HepG2 (cell line): ENCODE results near the gene DNMT1. TPM values are rescaled to one million over a fixed set of nuclear protein-coding genes. Genes with fewer than 3 reads are reported as not detected.

Experiments used
- ARNTL ChIP-seq: sonication (generic); formaldehyde crosslinking; IDR thresholded peaks from 2 replicates; pipeline ENCODE4 v1.4.0; 2020; ENCODE audit warnings: mild to moderate bottlenecking, missing genetic modification reagents
- CHCHD3 ChIP-seq: sonication (generic); formaldehyde crosslinking; IDR thresholded peaks from 2 replicates; pipeline ENCODE4 v1.8.0; 2022; ENCODE audit warnings: mild to moderate bottlenecking, missing genetic modification reagents, moderate library complexity
- GTF2F1 ChIP-seq: fragments of 150-350 bp; IDR thresholded peaks from 2 replicates; pipeline ENCODE4 v1.6.1; 2014; ENCODE audit warnings: low read length
- HMG20B ChIP-seq: conservative IDR thresholded peaks from 2 replicates; pipeline ENCODE4 v1.6.1; 2016; ENCODE audit warnings: missing genetic modification reagents, missing compliant biosample characterization
- KDM4B ChIP-seq: sonication (generic); formaldehyde crosslinking; IDR thresholded peaks from 2 replicates; pipeline ENCODE4 v1.4.0; 2020; ENCODE audit warnings: missing genetic modification reagents
- SMARCE1 ChIP-seq: fragments of 450-650 bp; IDR thresholded peaks from 2 replicates; pipeline ENCODE4 v1.6.1; 2017; ENCODE audit warnings: borderline replicate concordance
- TCF12 ChIP-seq, 2 experiments: fragments of 450-650 bp in 1 of 2; sonication (generic) in 1 of 2; formaldehyde crosslinking in 1 of 2; IDR thresholded peaks; 2 replicates each; pipeline versions ENCODE4 v1.6.1 to v1.8.0; 2017 to 2022; ENCODE audit warnings: antibody characterized with exemption in 1 of 2, mild to moderate bottlenecking in 1 of 2, missing genetic modification reagents in 1 of 2, moderate library complexity in 1 of 2
- YEATS2 ChIP-seq: sonication (generic); formaldehyde crosslinking; IDR thresholded peaks from 2 replicates; pipeline ENCODE4 v1.4.0; 2020; ENCODE audit warnings: missing genetic modification reagents, borderline replicate concordance
- ZKSCAN5 ChIP-seq: sonication (generic); formaldehyde crosslinking; IDR thresholded peaks from 2 replicates; pipeline ENCODE4 v1.5.1; 2020; ENCODE audit warnings: mild to moderate bottlenecking, missing genetic modification reagents
- ZNF432 ChIP-seq: sonication (generic); formaldehyde crosslinking; IDR thresholded peaks from 2 replicates; pipeline ENCODE4 v1.5.0; 2020; ENCODE audit warnings: missing genetic modification reagents, mild to moderate bottlenecking, borderline replicate concordance
- ZNF567 ChIP-seq: sonication (generic); formaldehyde crosslinking; IDR thresholded peaks from 2 replicates; pipeline ENCODE4 v1.8.1; 2023; ENCODE audit warnings: mild to moderate bottlenecking, missing genetic modification reagents, borderline replicate concordance
- ZZZ3 ChIP-seq: sonication (generic); formaldehyde crosslinking; IDR thresholded peaks from 2 replicates; pipeline ENCODE4 v1.4.0; 2020; ENCODE audit warnings: missing genetic modification reagents, mild to moderate bottlenecking, borderline replicate concordance
- polyA plus RNA-seq, 8 experiments: library from polyadenylated mRNA; depleted of rRNA in 3 of 8; stranded (reverse) in 7 of 8; unstranded in 1 of 8; fragments of >200 nt; fragmentation: Illumina TruSeq in 4 of 8; extraction: Trizol in 4 of 8; gene quantifications; 2 replicates each; pipeline versions ENCODE4 v1.2.1 to v1.2.3, GENCODE V29; 2011 to 2016; ENCODE audit warnings: low read depth in 4 of 8, missing spikeins in 1 of 8, mixed read lengths in 1 of 8; ENCODE audit not compliant: insufficient read depth in 1 of 8
- total RNA-seq, 5 experiments: library from RNA; depleted of rRNA; stranded (reverse); fragments of >200 nt; fragmentation: Illumina TruSeq; extraction: Trizol; gene quantifications; 2 replicates each; pipeline ENCODE4 v1.2.3, GENCODE V29; 2016; ENCODE audit warnings: low read depth in 1 of 5
- TF ChIP-seq, protein P1 (sequence below): sonication (generic); formaldehyde crosslinking; IDR thresholded peaks from 2 replicates; pipeline ENCODE4 v1.8.0; 2022; ENCODE audit warnings: mild to moderate bottlenecking, missing genetic modification reagents; ENCODE audit not compliant: insufficient replicate concordance
- TF ChIP-seq, protein P2 (sequence below): sonication (generic); formaldehyde crosslinking; IDR thresholded peaks from 2 replicates; pipeline ENCODE4 v1.4.0; 2020; ENCODE audit warnings: missing genetic modification reagents
- TF ChIP-seq, protein P3 (sequence below): sonication (generic); formaldehyde crosslinking; IDR thresholded peaks from 2 replicates; pipeline ENCODE4 v1.5.0; 2020; ENCODE audit warnings: missing genetic modification reagents, mild to moderate bottlenecking, borderline replicate concordance
- TF ChIP-seq, protein P4 (sequence below): IDR thresholded peaks from 2 replicates; pipeline ENCODE4 v1.6.1; 2016; ENCODE audit warnings: missing biosample characterization, missing genetic modification reagents, low read depth
- TF ChIP-seq, protein P5 (sequence below): sonication (generic); formaldehyde crosslinking; IDR thresholded peaks from 2 replicates; pipeline ENCODE4 v1.5.1; 2020; ENCODE audit warnings: mild to moderate bottlenecking, missing genetic modification reagents, moderate library complexity

DNMT1 gene
- total and polyA plus RNA-seq, 2 of the 13 experiments (the other 11 are each of a cell fraction or from before 2014, with no cell fraction given) = 31.2 to 91.1 TPM

DNA sequence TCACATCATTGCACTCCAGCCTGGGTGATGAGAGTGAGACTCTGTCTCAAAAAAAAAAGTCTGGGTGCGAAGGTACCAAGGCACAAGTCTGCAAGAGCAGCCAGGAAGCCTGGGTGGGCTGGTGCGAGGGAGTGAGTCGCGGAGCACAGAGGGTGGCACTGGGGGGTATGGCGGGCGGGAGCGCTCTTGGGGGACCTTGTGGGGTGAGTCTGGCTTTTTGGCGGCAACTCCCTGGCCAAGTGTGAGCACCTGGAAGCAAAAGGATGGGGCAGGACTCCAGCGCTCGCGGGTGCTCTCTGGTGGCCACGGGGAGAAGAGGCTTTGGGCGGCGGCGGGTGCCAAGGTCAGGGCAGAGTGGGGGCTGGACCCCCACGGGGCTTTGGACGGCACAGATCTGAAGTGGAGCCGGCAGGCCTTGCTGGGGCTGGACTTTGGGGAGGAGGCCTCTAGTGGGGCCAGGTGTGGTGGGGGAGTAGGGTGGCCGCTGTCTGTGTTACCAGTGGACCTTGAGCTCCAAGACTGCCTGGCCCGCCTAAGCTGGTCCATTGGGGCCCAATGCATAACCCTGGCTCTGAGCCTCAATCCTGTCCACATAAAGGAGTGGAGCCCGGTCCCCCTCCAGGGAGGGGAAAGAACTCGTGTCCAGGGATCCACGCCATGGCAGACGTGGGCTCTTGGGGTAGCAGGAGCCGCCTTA is 81.7 kb downstream of the DNMT1 start (continued):
- TF ChIP-seq, protein P1, sequence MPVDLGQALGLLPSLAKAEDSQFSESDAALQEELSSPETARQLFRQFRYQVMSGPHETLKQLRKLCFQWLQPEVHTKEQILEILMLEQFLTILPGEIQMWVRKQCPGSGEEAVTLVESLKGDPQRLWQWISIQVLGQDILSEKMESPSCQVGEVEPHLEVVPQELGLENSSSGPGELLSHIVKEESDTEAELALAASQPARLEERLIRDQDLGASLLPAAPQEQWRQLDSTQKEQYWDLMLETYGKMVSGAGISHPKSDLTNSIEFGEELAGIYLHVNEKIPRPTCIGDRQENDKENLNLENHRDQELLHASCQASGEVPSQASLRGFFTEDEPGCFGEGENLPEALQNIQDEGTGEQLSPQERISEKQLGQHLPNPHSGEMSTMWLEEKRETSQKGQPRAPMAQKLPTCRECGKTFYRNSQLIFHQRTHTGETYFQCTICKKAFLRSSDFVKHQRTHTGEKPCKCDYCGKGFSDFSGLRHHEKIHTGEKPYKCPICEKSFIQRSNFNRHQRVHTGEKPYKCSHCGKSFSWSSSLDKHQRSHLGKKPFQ (CRISPR knock-in tag) = no peak
- TF ChIP-seq KDM4B (CRISPR knock-in tag) = no peak
- TF ChIP-seq CHCHD3 = no peak
- no peak for TF ChIP-seq GTF2F1
- TF ChIP-seq TCF12 (IDR thresholded peaks at IDR 0.05) = no peak
- 0 out of 2 replicates have a peak, but pooled peaks have one; percentile 21 for TF ChIP-seq TCF12 (CRISPR knock-in tag; IDR thresholded peaks at IDR 0.05)
- TF ChIP-seq ZZZ3 (CRISPR knock-in tag) = no peak
- no peak for TF ChIP-seq ZKSCAN5 (CRISPR knock-in tag)
- no peak for TF ChIP-seq ZNF567 (CRISPR knock-in tag)
- no peak for TF ChIP-seq YEATS2 (CRISPR knock-in tag)
- TF ChIP-seq, protein P2, sequence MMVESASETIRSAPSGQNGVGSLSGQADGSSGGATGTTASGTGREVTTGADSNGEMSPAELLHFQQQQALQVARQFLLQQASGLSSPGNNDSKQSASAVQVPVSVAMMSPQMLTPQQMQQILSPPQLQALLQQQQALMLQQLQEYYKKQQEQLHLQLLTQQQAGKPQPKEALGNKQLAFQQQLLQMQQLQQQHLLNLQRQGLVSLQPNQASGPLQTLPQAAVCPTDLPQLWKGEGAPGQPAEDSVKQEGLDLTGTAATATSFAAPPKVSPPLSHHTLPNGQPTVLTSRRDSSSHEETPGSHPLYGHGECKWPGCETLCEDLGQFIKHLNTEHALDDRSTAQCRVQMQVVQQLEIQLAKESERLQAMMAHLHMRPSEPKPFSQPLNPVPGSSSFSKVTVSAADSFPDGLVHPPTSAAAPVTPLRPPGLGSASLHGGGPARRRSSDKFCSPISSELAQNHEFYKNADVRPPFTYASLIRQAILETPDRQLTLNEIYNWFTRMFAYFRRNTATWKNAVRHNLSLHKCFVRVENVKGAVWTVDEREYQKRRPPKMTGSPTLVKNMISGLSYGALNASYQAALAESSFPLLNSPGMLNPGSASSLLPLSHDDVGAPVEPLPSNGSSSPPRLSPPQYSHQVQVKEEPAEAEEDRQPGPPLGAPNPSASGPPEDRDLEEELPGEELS (CRISPR knock-in tag) = no peak
- no peak for TF ChIP-seq SMARCE1
- TF ChIP-seq, protein P3, sequence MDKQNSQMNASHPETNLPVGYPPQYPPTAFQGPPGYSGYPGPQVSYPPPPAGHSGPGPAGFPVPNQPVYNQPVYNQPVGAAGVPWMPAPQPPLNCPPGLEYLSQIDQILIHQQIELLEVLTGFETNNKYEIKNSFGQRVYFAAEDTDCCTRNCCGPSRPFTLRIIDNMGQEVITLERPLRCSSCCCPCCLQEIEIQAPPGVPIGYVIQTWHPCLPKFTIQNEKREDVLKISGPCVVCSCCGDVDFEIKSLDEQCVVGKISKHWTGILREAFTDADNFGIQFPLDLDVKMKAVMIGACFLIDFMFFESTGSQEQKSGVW (CRISPR knock-in tag) = no peak
- TF ChIP-seq, protein P4, sequence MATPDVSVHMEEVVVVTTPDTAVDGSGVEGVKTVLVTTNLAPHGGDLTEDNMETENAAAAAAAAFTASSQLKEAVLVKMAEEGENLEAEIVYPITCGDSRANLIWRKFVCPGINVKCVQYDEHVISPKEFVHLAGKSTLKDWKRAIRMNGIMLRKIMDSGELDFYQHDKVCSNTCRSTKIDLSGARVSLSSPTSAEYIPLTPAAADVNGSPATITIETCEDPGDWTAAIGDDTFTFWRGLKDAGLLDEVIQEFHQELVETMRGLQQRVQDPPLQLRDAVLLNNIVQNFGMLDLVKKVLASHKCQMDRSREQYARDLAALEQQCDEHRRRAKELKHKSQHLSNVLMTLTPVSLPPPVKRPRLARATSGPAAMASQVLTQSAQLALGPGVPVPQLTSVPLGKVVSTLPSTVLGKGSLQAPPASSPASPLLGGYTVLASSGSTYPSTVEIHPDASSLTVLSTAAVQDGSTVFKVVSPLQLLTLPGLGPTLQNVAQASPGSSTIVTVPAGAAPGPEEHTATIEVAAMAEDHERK (CRISPR knock-in tag) = no peak
- TF ChIP-seq HMG20B (CRISPR knock-in tag) = no peak
- no peak for TF ChIP-seq ZNF432
- TF ChIP-seq ARNTL = no peak
- TF ChIP-seq, protein P5, sequence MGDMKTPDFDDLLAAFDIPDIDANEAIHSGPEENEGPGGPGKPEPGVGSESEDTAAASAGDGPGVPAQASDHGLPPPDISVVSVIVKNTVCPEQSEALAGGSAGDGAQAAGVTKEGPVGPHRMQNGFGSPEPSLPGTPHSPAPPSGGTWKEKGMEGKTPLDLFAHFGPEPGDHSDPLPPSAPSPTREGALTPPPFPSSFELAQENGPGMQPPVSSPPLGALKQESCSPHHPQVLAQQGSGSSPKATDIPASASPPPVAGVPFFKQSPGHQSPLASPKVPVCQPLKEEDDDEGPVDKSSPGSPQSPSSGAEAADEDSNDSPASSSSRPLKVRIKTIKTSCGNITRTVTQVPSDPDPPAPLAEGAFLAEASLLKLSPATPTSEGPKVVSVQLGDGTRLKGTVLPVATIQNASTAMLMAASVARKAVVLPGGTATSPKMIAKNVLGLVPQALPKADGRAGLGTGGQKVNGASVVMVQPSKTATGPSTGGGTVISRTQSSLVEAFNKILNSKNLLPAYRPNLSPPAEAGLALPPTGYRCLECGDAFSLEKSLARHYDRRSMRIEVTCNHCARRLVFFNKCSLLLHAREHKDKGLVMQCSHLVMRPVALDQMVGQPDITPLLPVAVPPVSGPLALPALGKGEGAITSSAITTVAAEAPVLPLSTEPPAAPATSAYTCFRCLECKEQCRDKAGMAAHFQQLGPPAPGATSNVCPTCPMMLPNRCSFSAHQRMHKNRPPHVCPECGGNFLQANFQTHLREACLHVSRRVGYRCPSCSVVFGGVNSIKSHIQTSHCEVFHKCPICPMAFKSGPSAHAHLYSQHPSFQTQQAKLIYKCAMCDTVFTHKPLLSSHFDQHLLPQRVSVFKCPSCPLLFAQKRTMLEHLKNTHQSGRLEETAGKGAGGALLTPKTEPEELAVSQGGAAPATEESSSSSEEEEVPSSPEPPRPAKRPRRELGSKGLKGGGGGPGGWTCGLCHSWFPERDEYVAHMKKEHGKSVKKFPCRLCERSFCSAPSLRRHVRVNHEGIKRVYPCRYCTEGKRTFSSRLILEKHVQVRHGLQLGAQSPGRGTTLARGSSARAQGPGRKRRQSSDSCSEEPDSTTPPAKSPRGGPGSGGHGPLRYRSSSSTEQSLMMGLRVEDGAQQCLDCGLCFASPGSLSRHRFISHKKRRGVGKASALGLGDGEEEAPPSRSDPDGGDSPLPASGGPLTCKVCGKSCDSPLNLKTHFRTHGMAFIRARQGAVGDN (CRISPR knock-in tag) = peak; percentile 45
